Iris pigment epithelial cell (primary cell): ENCODE results near the gene MRPL4.
"Not testable (repeated sequence)": the region's sequence is repeated elsewhere in the genome, so short reads cannot be mapped to it uniquely, and the experiment has no call there.

Experiments used
- DNase-seq: peaks from one replicate; pipeline ENCODE4 v3.0.0-alpha.2; 2011; ENCODE audit warnings: low read depth

Gene MRPL4

DNA sequence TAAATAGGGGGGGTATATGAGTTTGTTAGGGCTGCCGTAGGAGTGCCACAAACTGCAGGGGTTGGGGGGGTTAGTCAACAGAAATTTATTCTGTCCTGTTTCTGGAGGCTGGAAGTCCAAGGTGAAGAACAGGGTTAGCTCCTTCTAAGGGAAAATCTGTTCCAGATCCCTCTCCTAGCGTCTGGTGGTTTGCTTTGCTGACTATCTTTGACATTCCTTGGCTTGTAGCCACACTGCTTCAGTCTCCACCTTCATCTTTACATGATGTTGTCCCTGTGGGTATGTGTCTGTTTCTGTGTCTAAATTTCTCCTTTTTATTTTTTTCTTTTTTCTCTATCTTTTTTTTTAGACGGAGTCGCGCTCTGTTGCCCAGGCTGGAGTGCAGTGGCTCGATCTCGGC, 10.8 kb downstream of the MRPL4 start:
- peak; percentile 63 for DNase-seq

- no peak for DNase-seq
These were observed 14.7 kb downstream of the MRPL4 start for GRCh38 chr19:10266706-10267105.

DNA sequence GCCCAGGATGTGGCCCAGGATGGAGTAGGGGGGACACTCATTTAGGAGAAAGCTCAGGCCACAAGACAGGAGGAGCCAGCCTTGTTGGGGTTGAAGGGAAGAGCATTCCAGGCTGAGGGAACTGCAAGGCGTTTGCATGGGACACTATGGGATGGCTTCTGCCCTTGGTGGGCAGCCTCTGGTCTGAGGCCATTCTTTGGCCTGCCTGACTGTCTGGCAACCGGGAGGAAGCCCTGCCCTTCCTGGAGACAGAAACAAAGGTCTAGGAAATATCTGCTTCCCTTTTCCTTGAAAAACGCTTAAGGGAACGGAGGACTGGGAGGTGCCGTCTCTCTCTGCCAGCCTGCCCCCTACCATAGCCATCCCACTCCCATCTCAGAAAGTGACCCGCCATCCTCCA, 16.1 kb downstream of the MRPL4 start:
- no peak for DNase-seq

- peak; percentile 82 for DNase-seq
These were observed 17.5 kb downstream of the MRPL4 start for GRCh38 chr19:10269333-10270179.

DNA sequence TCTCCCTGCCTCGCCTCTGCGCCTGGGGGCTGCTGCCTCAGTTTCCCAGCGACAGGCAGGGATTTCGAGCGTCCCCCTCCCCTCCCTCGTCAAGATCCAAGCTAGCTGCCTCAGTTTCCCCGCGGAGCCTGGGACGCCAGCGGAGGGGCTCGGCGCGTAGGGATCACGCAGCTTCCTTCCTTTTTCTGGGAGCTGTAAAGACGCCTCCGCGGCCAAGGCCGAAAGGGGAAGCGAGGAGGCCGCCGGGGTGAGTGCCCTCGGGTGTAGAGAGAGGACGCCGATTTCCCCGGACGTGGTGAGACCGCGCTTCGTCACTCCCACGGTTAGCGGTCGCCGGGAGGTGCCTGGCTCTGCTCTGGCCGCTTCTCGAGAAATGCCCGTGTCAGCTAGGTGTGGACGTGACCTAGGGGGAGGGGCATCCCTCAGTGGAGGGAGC, 18.2 kb downstream of the MRPL4 start:
- DNase-seq = peak; percentile 54

- DNase-seq = peak; percentile 92
These were observed 18.8 kb downstream of the MRPL4 start, which contains the start of gene ICAM1 for GRCh38 chr19:10270616-10271394. TSS of gene ICAM1 (plus strand) at chr19:10271120. CDS start at chr19:10271160, 40 bp downstream.

GRCh38 chr19:10271543-10272086, 19.6 kb downstream of the MRPL4 start:
- peak; percentile 78 for DNase-seq

GRCh38 chr19:10274589-10274988, 22.6 kb downstream of the MRPL4 start:
- no peak for DNase-seq

DNA sequence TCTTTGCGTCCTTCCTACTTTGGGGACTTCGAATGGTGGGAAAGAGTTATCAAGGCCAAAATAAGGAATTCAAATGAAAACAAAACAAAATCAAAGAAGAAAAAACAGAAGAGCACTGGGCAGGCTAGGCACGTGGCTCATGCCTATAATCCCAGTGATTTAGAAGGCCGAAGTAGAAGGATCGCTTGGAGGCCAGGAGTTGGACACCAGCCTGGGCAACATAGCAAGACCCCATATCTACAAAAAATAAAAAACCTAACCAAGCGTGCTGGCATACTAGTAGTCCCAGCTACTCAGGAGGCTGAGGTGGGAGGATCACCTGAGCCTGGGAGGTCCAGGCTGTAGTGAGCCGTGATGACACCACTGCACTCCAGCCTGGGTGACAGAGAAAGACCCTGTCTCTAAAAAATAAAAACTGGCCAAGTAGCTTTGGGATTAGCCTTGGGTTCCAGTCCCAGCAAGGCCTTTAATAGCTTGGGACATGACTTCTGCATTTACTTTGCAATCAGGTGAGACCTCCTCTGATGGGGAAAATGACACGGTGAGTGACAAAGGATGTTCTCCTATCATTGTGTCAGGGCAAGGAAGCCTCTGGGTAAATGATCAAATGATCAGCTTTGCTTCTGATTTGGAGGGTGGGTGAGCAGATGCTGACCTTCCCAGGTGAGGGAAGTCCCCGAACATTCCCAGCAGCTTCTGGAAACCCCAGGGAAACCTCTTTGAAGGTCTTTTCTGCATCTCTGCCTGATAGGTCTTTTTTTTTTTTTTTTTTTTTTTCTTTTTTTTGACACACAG, 26.0 kb downstream of the MRPL4 start:
- DNase-seq = no peak

- DNase-seq = no peak
These were observed 26.9 kb downstream of the MRPL4 start for GRCh38 chr19:10278935-10279334.

DNA sequence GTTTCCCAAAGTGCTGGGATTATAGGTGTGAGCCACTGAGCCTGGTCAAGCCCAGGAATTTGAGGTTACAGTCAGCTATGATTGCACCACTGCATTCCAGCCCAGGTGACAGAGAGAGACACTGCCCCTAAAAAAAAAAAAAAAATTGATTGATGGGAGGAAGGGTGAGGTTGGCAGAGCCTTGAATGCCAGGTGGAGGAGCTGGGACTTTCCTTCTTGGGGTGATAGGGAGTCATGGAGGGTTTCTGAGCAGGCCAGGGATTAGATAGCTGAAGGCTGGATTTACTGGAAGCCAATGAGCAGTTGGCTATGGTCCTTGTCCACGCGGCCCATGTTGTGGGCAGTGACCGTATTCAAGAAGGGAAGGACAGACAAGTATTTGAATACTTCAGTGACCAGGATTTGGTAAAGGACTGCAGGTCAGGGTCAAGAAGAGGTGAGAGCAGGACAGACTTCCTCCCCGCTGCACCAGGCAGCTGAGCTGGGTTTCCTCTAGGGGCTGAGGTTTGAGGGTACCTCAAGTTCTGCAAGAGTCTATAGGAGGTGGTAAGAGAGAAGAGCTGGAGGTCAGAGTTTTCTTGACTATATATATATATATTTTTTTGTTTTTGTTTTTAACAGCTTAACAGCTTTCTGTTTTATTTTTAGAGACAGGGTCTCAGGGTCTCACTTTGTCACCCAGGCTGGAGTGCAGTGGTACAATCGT, 27.9 kb downstream of the MRPL4 start:
- no peak for DNase-seq

- DNase-seq = not testable (repeated sequence)
These were observed 30.0 kb downstream of the MRPL4 start for GRCh38 chr19:10282043-10282442.

GRCh38 chr19:10283301-10284064, 31.5 kb downstream of the MRPL4 start:
- DNase-seq = no peak

DNA sequence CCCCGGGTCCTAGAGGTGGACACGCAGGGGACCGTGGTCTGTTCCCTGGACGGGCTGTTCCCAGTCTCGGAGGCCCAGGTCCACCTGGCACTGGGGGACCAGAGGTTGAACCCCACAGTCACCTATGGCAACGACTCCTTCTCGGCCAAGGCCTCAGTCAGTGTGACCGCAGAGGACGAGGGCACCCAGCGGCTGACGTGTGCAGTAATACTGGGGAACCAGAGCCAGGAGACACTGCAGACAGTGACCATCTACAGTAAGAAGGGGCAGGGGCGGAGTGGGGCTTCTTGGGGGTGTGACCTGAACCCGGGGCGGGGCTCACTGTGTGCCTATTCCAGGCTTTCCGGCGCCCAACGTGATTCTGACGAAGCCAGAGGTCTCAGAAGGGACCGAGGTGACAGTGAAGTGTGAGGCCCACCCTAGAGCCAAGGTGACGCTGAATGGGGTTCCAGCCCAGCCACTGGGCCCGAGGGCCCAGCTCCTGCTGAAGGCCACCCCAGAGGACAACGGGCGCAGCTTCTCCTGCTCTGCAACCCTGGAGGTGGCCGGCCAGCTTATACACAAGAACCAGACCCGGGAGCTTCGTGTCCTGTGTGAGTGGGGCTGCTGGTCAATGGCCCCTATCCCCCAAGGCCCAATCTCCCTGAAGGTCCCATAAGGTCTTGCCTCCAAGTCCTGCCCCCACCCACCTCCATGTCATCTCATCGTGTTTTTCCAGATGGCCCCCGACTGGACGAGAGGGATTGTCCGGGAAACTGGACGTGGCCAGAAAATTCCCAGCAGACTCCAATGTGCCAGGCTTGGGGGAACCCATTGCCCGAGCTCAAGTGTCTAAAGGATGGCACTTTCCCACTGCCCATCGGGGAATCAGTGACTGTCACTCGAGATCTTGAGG, 32.3 kb downstream of the MRPL4 start:
- no peak for DNase-seq

GRCh38 chr19:10284960-10285278, 32.9 kb downstream of the MRPL4 start:
- DNase-seq = no peak

DNA sequence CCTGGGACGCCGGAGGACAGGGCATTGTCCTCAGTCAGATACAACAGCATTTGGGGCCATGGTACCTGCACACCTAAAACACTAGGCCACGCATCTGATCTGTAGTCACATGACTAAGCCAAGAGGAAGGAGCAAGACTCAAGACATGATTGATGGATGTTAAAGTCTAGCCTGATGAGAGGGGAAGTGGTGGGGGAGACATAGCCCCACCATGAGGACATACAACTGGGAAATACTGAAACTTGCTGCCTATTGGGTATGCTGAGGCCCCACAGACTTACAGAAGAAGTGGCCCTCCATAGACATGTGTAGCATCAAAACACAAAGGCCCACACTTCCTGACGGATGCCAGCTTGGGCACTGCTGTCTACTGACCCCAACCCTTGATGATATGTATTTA, 33.4 kb downstream of the MRPL4 start:
- no peak for DNase-seq

DNA sequence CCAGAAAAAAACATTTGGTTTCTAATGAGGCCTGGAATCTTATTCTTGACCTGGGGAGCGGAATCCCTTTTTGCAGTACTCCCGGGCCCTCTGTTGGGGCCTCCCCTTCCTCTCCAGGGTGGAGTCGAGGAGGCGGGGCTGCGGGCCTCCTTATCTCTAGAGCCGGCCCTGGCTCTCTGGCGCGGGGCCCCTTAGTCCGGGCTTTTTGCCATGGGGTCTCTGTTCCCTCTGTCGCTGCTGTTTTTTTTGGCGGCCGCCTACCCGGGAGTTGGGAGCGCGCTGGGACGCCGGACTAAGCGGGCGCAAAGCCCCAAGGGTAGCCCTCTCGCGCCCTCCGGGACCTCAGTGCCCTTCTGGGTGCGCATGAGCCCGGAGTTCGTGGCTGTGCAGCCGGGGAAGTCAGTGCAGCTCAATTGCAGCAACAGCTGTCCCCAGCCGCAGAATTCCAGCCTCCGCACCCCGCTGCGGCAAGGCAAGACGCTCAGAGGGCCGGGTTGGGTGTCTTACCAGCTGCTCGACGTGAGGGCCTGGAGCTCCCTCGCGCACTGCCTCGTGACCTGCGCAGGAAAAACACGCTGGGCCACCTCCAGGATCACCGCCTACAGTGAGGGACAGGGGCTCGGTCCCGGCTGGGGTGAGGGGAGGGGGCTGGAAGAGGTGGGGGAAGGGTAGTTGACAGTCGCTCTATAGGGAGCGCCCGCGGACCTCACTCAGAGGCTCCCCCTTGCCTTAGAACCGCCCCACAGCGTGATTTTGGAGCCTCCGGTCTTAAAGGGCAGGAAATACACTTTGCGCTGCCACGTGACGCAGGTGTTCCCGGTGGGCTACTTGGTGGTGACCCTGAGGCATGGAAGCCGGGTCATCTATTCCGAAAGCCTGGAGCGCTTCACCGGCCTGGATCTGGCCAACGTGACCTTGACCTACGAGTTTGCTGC, 35.1 kb downstream of the MRPL4 start, which contains the start of gene ICAM4:
Gene ICAM4 (plus strand): TSS at position 153 of the 935 bp plus-strand sequence. CDS start 58 bp downstream, at position 211.
- DNase-seq = peak; percentile 70

DNA sequence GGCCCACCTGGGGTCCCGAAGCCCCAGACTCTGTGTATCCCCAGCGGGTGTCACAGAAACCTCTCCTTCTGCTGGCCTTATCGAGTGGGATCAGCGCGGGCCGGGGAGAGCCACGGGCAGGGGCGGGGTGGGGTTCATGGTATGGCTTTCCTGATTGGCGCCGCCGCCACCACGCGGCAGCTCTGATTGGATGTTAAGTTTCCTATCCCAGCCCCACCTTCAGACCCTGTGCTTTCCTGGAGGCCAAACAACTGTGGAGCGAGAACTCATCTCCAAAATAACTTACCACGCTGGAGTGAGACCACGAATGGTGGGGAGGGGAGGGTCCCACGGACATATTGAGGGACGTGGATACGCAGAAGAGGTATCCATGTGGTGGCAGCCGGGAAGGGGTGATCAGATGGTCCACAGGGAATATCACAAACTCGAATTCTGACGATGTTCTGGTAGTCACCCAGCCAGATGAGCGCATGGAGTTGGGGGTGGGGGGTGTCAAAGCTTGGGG, 36.7 kb downstream of the MRPL4 start:
- peak; percentile 83 for DNase-seq
